Measurements from ENCODE around the gene SMIM32.

The SMIM32 gene

DNA sequence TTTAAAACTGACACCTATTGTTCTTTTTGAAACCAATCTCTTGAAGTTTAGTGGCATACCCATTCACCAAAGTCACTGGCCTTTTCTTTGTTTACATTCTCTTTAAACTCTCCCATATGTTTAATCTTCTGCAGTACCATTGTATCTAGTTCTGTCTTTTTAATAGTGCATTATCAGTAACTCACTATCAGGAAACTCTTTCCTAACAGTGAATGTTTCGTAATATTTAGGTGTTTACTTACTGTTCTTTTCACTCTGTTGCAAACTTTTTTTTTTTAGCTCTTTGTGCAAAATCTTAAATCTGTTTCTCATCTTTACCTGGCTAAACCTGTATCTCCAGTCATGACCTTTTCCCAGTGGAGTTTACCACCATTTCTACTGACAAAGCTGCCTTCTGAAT, 43.1 kb downstream of the SMIM32 start:
- Histone ChIP-seq H3K36me3 (ENCODE audit: insufficient read depth, low read length) (peaks cover 39% of the 10 kb centered on the region), H3K4me1 (ENCODE audit: insufficient read depth, low read length) (0 out of 2 replicates have a peak, but pooled peaks cover 11% of the 10 kb centered on the region), H3K27ac (ENCODE audit: low read depth, low read length) (no peak overlapping the region), H3K9me3 (ENCODE audit: insufficient read depth, low read depth, low read length) (no peaks in the 10 kb centered on the region), H3K27me3 (ENCODE audit: insufficient read depth, low read length) (no peaks in the 10 kb centered on the region), H3K9ac (ENCODE audit: low read depth, low read length) (no peak overlapping the region), H3K4me3 (ENCODE audit: low read length) (no peak overlapping the region)
- WGBS = 100% methylated on average over 1 of the region's 1 CpG

- Histone ChIP-seq H3K9ac (ENCODE audit: low read depth, low read length) (no peak overlapping the region), H3K4me3 (ENCODE audit: low read length) (no peak overlapping the region), H3K27ac (ENCODE audit: low read depth, low read length) (no peak overlapping the region), H3K4me1 (ENCODE audit: insufficient read depth, low read length) (peaks cover 11% of the 10 kb centered on the region; the same call in 1 of the 2 replicates), H3K36me3 (ENCODE audit: insufficient read depth, low read length) (peaks cover 16% of the 10 kb centered on the region), H3K27me3 (ENCODE audit: insufficient read depth, low read length) (no peaks in the 10 kb centered on the region), H3K9me3 (ENCODE audit: insufficient read depth, low read depth, low read length) (no peaks in the 10 kb centered on the region)
Observed at GRCh38 chr5:136147632-136148031, 45.3 kb downstream of the SMIM32 start.

- WGBS = 77% methylated on average over 2 of the region's 3 CpGs
Observed at GRCh38 chr5:136146201-136146600, 46.8 kb downstream of the SMIM32 start.

GRCh38 chr5:136145030-136145429, 47.9 kb downstream of the SMIM32 start:
- 83% methylated on average over 1 of the region's 2 CpGs for WGBS
- H3K9ac ChIP-seq (ENCODE audit: low read depth, low read length) = no peak overlapping the region
- H3K36me3 ChIP-seq (ENCODE audit: insufficient read depth, low read length) = peaks cover 6% of the 10 kb centered on the region; the same call in 1 of the 2 replicates
- H3K9me3 ChIP-seq (ENCODE audit: insufficient read depth, low read depth, low read length) = no peaks in the 10 kb centered on the region
- H3K27ac ChIP-seq (ENCODE audit: low read depth, low read length) = no peak overlapping the region
- H3K4me1 ChIP-seq (ENCODE audit: insufficient read depth, low read length) = peaks cover 11% of the 10 kb centered on the region; the same call in 1 of the 2 replicates
- no peaks in the 10 kb centered on the region for H3K27me3 ChIP-seq (ENCODE audit: insufficient read depth, low read length)
- no peak overlapping the region for H3K4me3 ChIP-seq (ENCODE audit: low read length)

More at GRCh38 chr5:136146201-136146600, 46.8 kb downstream of the SMIM32 start:
- H3K27ac ChIP-seq (ENCODE audit: low read depth, low read length) = no peak overlapping the region
- peaks cover 6% of the 10 kb centered on the region; the same call in 1 of the 2 replicates for H3K36me3 ChIP-seq (ENCODE audit: insufficient read depth, low read length)
- no peak overlapping the region for H3K4me3 ChIP-seq (ENCODE audit: low read length)
- no peaks in the 10 kb centered on the region for H3K9me3 ChIP-seq (ENCODE audit: insufficient read depth, low read depth, low read length)
- no peak overlapping the region for H3K9ac ChIP-seq (ENCODE audit: low read depth, low read length)
- H3K27me3 ChIP-seq (ENCODE audit: insufficient read depth, low read length) = no peaks in the 10 kb centered on the region
- peaks cover 11% of the 10 kb centered on the region; the same call in 1 of the 2 replicates for H3K4me1 ChIP-seq (ENCODE audit: insufficient read depth, low read length)

DNA sequence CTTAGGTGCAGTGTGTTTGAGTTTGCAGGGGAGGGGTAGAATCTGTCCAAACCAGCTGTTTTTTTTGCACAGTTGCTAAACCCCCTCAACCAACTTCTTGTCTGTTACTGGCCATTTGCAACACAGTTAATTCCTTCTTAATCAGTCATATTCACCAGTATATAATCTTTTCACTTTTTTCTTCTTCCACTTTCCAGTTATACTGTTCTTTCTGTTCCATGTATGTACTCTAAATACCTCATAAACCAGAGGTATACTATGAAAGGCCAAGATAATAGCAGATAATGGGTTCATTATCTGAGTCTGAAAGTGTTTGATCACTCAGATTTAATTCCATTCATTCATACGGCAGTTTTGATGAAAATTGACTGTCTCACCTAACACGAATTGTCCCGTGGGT, 49.2 kb downstream of the SMIM32 start:
- H3K4me3 ChIP-seq (ENCODE audit: low read length) = no peak overlapping the region
- H3K27ac ChIP-seq (ENCODE audit: low read depth, low read length) = no peak overlapping the region
- peaks cover 4% of the 10 kb centered on the region for H3K4me1 ChIP-seq (ENCODE audit: insufficient read depth, low read length)
- no peak overlapping the region for H3K9ac ChIP-seq (ENCODE audit: low read depth, low read length)
- H3K36me3 ChIP-seq (ENCODE audit: insufficient read depth, low read length) = peaks cover 6% of the 10 kb centered on the region; the same call in 1 of the 2 replicates
- no peaks in the 10 kb centered on the region for H3K9me3 ChIP-seq (ENCODE audit: insufficient read depth, low read depth, low read length)
- no peaks in the 10 kb centered on the region for H3K27me3 ChIP-seq (ENCODE audit: insufficient read depth, low read length)
- 97% methylated on average over 3 of the region's 3 CpGs for WGBS

DNA sequence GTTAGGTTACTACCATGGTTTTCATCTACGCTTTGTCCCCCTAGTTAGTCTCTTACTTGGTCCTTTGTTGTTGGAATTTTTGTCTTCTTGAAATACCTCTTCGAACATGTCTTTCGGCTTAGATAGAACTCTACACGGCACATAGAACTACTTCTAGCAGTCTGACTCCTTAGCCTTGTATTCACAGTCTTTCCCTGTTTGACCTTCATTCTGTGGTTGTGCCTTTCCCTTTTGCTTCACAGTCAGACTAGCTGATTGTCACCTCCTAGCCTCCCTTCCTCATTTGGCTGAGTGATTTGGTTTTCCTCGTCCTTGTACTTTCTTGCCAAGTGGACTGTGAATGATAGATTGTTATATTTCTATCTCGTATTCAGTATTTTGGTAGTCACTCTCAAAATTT, 49.6 kb downstream of the SMIM32 start:
- Histone ChIP-seq H3K4me3 (ENCODE audit: low read length) (no peak overlapping the region), H3K27ac (ENCODE audit: low read depth, low read length) (no peak overlapping the region), H3K9ac (ENCODE audit: low read depth, low read length) (no peak overlapping the region), H3K36me3 (ENCODE audit: insufficient read depth, low read length) (0 out of 2 replicates have a peak, but pooled peaks cover 2% of the 10 kb centered on the region), H3K4me1 (ENCODE audit: insufficient read depth, low read length) (peaks cover under 1% of the 10 kb centered on the region), H3K27me3 (ENCODE audit: insufficient read depth, low read length) (no peaks in the 10 kb centered on the region), H3K9me3 (ENCODE audit: insufficient read depth, low read depth, low read length) (no peaks in the 10 kb centered on the region)
- 93% methylated on average over 5 of the region's 6 CpGs for WGBS

DNA sequence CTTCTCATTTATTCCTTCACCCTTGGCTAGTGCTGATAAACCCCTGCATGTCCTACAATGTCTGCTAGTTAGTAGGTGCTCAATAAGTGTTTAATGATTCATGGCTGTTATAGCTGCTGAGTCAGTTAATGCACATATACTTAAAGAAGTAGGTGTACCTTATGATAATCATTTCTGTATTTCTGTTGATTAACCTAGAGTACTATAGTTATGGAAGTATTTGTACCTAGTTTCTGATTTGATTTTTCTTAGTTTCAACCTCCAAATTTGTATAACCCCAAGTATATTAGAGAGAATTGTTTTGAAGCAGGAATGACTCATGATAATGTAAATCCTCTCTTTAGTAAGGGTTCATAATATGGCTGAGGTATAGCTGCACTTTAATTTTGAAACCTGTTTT, 51.4 kb downstream of the SMIM32 start:
- H3K36me3 ChIP-seq (ENCODE audit: insufficient read depth, low read length) = no peaks in the 10 kb centered on the region
- H3K4me3 ChIP-seq (ENCODE audit: low read length) = no peak overlapping the region
- no peaks in the 10 kb centered on the region for H3K9me3 ChIP-seq (ENCODE audit: insufficient read depth, low read depth, low read length)
- H3K9ac ChIP-seq (ENCODE audit: low read depth, low read length) = no peak overlapping the region
- no peaks in the 10 kb centered on the region; the same call in none of the 2 replicates for H3K4me1 ChIP-seq (ENCODE audit: insufficient read depth, low read length)
- H3K27me3 ChIP-seq (ENCODE audit: insufficient read depth, low read length) = no peaks in the 10 kb centered on the region
- H3K27ac ChIP-seq (ENCODE audit: low read depth, low read length) = no peak overlapping the region
